GM12874 (cell line): ENCODE data around the gene L1CAM.

Source experiments
- TF ChIP-seq, protein P1 (sequence below): IDR thresholded peaks from 2 replicates; pipeline ENCODE4 v1.5.1; 2011; ENCODE audit warnings: low read depth, mild to moderate bottlenecking, control low read depth, low read length, moderate library complexity; ENCODE audit not compliant: insufficient read depth

The L1CAM gene

DNA sequence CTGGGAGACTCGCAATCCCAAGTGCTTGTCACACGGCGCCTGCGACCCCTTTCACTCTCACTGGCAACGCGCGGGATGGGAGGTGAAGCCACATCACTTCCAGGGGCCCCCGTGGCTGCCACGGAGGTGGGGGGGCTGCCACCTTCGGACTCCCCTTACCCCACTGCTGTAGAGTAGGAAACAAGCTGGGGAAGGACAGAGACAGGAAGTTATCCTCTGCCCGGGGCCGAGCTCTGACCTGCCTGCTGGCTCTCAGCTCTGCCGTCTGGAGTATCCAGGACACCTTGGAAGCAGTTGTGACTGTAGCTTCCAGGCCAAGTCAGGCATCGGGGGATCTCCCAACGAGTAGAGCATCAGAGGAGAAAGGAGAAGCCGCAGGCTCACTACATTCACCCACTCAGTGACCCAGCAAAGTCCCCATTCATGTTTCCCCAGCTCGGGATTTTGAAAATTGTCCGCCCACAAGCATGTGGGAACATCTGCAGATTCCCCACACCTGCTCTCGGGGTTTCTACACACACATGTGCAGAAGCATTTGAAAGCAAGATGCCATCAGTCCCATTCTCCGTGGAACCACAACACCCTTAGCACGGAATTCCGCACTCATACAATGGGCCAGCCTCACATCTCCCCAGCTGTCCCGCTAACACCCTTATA lies 66.5 kb downstream of the L1CAM start:
- TF ChIP-seq, protein P1, sequence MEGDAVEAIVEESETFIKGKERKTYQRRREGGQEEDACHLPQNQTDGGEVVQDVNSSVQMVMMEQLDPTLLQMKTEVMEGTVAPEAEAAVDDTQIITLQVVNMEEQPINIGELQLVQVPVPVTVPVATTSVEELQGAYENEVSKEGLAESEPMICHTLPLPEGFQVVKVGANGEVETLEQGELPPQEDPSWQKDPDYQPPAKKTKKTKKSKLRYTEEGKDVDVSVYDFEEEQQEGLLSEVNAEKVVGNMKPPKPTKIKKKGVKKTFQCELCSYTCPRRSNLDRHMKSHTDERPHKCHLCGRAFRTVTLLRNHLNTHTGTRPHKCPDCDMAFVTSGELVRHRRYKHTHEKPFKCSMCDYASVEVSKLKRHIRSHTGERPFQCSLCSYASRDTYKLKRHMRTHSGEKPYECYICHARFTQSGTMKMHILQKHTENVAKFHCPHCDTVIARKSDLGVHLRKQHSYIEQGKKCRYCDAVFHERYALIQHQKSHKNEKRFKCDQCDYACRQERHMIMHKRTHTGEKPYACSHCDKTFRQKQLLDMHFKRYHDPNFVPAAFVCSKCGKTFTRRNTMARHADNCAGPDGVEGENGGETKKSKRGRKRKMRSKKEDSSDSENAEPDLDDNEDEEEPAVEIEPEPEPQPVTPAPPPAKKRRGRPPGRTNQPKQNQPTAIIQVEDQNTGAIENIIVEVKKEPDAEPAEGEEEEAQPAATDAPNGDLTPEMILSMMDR = no peak

GRCh38 chrX:153818571-153819383 lies 67.2 kb downstream of the L1CAM start:
- TF ChIP-seq, protein P1 = no peak

DNA sequence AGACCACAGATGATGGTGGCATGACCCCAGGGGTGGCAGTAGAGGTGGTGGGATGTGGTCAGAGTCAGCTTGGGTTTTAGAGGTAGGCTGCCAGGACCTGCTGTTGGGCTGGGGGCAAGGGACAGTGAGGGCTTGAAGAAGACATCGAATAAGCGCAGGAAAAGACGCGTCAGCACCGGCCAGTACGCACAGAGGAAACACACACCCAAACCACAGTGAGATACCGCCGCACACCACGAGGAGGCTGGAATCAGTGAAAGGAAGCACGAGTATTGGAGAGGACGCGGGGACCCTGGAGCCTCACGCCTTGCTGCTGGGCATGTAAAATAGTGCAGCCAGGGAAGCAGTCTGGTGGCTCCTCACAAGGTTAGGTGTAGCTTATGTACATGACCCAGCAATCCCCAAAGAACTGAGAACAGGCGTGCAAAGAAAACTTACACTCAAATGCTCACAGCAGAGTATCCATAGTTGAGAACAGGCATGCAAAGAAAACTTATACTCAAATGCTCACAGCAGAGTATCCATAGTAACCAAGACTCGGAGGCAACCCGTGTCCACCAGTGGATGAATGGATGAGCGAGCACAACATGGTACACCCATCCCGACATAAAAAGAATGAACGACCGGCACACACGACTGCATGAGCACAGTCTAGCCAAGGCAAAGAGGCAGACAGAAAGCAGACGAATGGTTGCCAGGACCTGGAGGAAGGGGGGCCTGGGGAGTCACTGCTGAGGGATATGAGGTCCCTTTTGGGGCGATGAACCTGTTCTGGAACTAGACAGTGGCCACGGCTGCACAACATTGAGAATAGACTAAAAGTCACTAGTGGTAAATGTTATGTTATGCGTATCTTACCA lies 68.9 kb downstream of the L1CAM start:
- TF ChIP-seq, protein P1 = no peak

GRCh38 chrX:153814591-153815315 lies 71.2 kb downstream of the L1CAM start:
- TF ChIP-seq, protein P1 = no peak

- TF ChIP-seq, protein P1 = no peak
Observed at GRCh38 chrX:153813161-153813560, 72.8 kb downstream of the L1CAM start.

- TF ChIP-seq, protein P1 = no peak
Observed at GRCh38 chrX:153812220-153812619, 73.8 kb downstream of the L1CAM start.
